SU-DHL-6 (cell line): Measurements from ENCODE around the gene NRARP.

Source experiments
- CTCF ChIP-seq: fragments of 200-600 bp; sonication (generic); IDR thresholded peaks from one replicate; pipeline ENCODE4 v1.5.1; 2017; ENCODE audit warnings: antibody characterized with exemption, mild to moderate bottlenecking, low read length, moderate library complexity; ENCODE audit not compliant: insufficient read depth, poor library complexity, severe bottlenecking
- EZH2phosphoT487 ChIP-seq: fragments of 200-600 bp; sonication (generic), shearing (Covaris generic); conservative IDR thresholded peaks from 2 replicates; pipeline ENCODE4 v1.6.1; 2018; ENCODE audit warnings: mild to moderate bottlenecking, antibody characterized with exemption, low read length, moderate library complexity, mixed read lengths

- TF ChIP-seq CTCF: no peak
- TF ChIP-seq EZH2phosphoT487: no peak
Observed at GRCh38 chr9:137271696-137272076, 30.4 kb downstream of the NRARP start.
